NK-92 (cell line): ENCODE results near the gene PDE9A.

Experiments
- DNase-seq: peaks from one replicate; lab custom pipeline; 2025; ENCODE audit not compliant: unreplicated experiment; lab: John Stamatoyannopoulos, UW

The PDE9A gene

GRCh38 chr21:42641311-42642218 is 11.9 kb upstream of the PDE9A start:
- DNase-seq, result no peak

- DNase-seq, result no peak
These were observed 11.1 kb upstream of the PDE9A start for GRCh38 chr21:42642219-42642745.

- no peak for DNase-seq
These were observed 8.9 kb upstream of the PDE9A start for GRCh38 chr21:42644223-42645208.

GRCh38 chr21:42645211-42646075 is 8.0 kb upstream of the PDE9A start:
- DNase-seq, result no peak

DNA sequence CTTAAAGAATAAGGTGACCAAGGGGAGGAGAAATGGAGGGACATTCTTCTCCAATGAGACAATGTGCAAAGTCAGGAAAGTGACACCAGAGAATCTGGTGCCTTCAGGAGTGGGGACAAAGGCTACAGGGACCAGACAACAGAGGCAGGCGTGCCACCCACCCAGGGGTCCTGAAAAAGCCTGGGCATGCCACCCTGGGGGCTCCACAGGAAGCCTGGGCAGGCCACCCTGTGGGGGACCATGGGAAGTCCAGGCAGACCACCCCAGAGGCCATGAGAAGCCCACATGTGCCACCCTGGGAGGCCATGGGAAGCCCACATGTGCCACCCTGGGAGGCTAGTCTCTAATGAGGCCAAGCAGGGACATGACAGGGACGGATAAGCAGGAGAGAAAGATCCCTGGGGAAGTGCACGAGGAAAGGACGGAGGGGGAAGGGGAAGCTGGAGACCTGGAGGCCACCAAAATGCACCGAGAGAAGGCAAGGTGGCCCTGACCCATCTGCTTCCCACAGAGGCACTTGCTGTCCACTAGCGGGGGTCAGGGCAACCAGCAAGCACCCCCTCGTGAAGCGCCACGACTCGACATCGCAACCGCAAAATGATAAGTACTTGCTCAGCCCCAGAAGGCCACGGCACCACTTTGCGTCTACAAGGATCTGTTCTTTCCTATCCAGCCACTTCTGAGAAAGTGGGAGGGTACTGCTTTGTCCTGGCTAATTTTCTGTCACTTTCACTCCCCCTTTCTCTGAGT is 7.2 kb upstream of the PDE9A start:
- DNase-seq, result no peak

DNA sequence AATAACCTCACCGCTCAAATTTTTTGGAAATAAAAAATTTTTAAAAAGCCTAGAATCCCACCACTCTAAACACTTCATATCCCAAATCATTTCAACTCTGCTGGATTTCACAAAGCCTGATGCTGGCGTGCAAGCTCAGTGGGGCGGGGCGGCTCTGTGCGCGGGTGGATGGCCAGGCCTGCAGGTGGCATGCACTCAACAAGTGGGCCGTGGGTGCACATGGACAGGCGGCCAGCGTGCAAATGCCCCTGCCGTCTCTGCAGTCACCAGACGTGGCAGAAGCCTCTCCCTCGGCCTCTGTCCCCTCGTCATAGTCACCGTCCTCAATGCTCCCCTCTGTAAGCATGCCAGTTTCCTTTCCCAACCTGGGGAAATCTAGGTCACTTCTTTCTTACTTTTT is 6.6 kb upstream of the PDE9A start:
- DNase-seq, result no peak

DNA sequence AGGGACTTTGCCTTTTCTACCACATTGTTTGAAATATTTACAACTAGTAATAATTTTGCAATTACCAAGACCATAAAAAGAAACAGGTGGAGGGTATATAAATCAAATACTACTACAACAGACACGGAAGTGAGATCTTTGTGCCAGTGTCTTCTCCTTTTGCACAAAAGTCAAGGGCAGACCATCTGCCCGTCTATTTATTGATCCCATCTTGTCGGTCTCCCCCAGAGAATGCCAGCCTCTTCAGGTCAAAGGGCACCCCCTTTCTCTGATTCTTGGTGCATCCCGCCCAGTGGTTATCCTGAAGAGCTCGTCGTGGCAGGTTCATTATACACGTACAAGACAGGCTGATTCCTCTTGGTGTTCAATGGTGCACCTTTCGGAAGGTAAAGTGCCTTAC is 4.8 kb upstream of the PDE9A start:
- DNase-seq, result no peak

DNA sequence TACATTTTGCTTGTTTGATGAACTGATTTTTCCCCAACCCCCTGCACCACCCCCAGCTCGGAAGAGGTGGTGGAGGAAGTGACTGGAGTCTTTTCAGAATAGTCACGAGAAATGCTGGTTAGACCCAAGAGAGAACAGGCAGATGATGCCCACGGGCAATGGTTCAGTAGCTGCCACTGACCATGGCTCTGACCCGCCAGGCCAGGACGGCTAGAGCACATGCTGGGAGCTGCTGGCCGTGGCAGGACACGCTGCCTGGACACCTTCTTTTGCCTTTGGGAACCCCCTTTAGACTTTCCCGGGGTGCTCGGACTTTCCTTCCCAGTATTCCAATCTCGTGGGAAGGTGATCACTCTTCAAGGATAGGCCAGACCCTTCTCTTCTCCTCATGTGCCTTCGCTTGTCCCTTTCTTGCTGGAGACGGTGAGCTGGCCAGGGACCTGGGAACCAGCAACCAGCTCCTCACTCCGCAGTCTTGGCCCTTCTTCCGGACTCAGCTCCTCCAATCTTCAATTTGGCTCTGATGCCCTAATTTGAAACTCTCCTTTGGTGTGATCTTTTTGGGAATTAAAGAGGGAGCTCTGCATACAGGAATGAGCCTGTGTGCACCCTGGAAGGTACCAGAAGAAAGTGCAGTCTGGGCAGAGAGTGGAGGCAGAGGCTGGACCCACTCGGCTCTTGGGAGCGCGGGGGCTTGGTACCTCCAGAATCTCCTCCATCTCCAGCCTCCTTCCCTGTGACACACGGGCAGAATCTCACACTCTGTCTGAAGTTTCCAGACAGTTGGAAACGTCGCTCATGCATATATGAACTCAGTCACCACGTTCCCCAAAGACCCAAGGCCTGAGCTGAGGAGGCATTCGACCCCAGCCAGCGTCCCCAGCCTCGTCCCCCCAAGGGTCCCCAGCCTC is 4.0 kb upstream of the PDE9A start:
- DNase-seq, result no peak

GRCh38 chr21:42650033-42650370 is 3.4 kb upstream of the PDE9A start:
- no peak for DNase-seq

GRCh38 chr21:42650441-42651421 is 2.7 kb upstream of the PDE9A start:
- DNase-seq, result no peak

- no peak for DNase-seq
These were observed 1.7 kb upstream of the PDE9A start for GRCh38 chr21:42651515-42652401.

DNA sequence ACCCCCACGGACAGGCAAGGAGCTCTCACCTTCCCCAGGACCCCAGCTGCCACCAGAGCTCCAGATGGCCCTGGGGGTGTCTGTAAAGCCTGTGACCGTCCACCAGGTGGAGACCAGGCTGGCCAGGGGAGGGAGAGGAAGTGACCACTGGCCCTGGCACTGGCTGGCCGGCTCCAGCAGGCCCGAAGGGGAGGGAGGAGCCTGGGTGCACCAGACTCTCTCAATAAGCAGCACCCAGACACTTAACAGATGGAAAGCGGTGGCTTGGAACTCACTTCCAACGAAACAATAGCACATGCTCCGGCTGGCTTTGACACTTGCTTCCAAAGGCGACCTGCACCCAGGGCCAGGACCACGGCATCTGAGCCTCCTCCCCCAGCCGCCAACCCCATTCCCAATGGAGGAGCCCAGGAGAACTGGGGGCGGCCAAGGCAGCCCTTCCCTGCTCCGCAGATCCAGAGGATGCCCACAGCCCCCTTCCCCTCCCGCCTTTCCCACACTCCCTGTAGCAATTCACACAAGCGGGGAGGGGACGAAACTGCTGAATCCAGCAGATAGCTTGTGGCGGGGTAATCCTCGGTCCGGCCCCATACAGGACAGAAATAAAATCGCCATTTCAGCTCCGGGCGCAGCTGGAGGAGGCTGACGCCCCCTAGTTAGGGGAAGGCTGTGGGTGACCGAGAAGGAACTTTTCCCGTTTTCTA is 742 bp upstream of the PDE9A start:
- no peak for DNase-seq

DNA sequence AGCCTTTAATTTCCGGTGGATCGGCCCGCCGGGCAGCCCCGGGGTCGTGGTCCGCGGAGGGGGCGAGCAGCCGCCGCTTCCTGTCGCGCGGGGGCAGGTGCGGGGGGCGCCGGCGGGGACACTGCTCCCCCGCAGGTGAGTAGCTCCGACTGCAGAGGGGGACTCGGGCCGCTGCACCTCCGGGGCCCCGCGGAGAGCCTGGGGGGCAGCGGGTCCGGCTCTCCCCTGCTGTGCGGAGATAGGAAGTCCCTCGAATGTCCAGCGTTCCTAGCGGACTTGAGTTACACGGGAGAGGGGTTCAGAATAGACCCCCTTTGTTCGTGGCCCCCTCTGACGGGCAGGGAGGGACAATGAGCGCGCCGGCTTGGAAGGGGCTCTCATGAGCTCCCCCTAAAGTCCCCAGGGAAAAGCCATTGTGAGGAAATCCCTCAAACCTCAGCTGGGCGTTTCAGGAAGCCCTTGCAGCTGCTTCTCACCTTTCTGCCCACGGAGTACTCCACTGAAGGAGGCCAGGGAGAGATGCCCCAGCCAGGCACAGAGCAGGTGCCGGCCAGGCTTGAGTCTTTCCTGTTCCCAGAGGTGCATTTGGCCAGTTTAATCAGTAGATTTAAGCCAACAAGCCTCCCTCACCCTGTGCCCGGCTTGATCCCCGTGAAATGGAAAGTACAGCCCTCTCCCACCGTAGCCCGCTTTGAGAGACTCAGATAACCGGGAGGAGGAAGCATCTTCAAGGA is 925 bp downstream of the PDE9A start:
- DNase-seq, result no peak

- no peak for DNase-seq
These were observed 1.7 kb downstream of the PDE9A start for GRCh38 chr21:42654913-42655795.
